Calu3 (cell line): Measurements from ENCODE around the gene CLEC4A. TPM values are rescaled to one million over a fixed set of nuclear protein-coding genes. Genes with fewer than 3 reads are reported as not detected.
"Not testable (repeated sequence)": the region's sequence is repeated elsewhere in the genome, so short reads cannot be mapped to it uniquely, and the experiment has no call there.

ENCODE experiments used
- BruUV-seq: library from RNA; stranded (reverse); fragments of 400-500 nt; replicated peaks from 2 replicates; lab custom pipeline; 2021; lab: Mats Ljungman, UMichigan
- CTCF ChIA-PET: fragments of 300-600 bp; sonication (Branson Sonifier 250); formaldehyde crosslinking; loops from one replicate; lab custom pipeline; 2022; ENCODE audit warnings: antibody characterized with exemption; lab: Charles Lee
- DNase-seq: peaks from one replicate; pipeline ENCODE4 v3.0.0; 2022
- H3K27ac Mint-ChIP-seq: one replicate; pipeline ENCODE4 v1.8.0; 2022; ENCODE audit warnings: mixed read lengths; ENCODE audit not compliant: unreplicated experiment
- H3K27me3 Mint-ChIP-seq: one replicate; pipeline ENCODE4 v1.8.0; 2022; ENCODE audit warnings: mixed read lengths; ENCODE audit not compliant: unreplicated experiment
- H3K36me3 Mint-ChIP-seq: one replicate; pipeline ENCODE4 v1.8.0; 2022; ENCODE audit warnings: mild to moderate bottlenecking, moderate library complexity, mixed read lengths; ENCODE audit not compliant: insufficient read depth, unreplicated experiment
- H3K4me1 Mint-ChIP-seq: one replicate; pipeline ENCODE4 v1.8.0; 2022; ENCODE audit warnings: mild to moderate bottlenecking, low read depth, mixed read lengths; ENCODE audit not compliant: unreplicated experiment
- H3K4me3 Mint-ChIP-seq: one replicate; pipeline ENCODE4 v1.8.0; 2022; ENCODE audit warnings: mild to moderate bottlenecking, low read depth, moderate library complexity, mixed read lengths; ENCODE audit not compliant: unreplicated experiment
- H3K9me3 Mint-ChIP-seq: one replicate; pipeline ENCODE4 v1.8.0; 2022; ENCODE audit warnings: low read depth, mixed read lengths; ENCODE audit not compliant: unreplicated experiment
- CTCF ChIP-seq: fragments of 200-600 bp; IDR thresholded peaks from one replicate; pipeline ENCODE4 v1.8.0; 2022; ENCODE audit warnings: antibody characterized with exemption; ENCODE audit not compliant: unreplicated experiment
- intact Hi-C: fragments of 100-400 bp; cut with micrococcal nuclease; formaldehyde crosslinking; loops from one replicate; pipeline ENCODE4 v1.10.0; 2022; ENCODE audit not compliant: unreplicated experiment
- total RNA-seq: library from RNA; stranded (reverse); gene quantifications from 2 replicates; pipeline ENCODE4 v1.2.3, GENCODE V29; 2022

CLEC4A gene
- total RNA-seq, 1 experiment from 2014 or later: not detected

GRCh38 chr12:8082808-8083100 lies 40.7 kb upstream of the CLEC4A start:
- TF ChIP-seq CTCF: no peak
- peaks cover 28% of the 10 kb centered on the region for H3K4me1 Mint-ChIP-seq
- H3K9me3 Mint-ChIP-seq: no peaks in the 10 kb centered on the region
- H3K27me3 Mint-ChIP-seq: no peaks in the 10 kb centered on the region
- CTCF ChIA-PET: no interaction called here
- peak overlapping the region; percentile 95 for H3K27ac Mint-ChIP-seq
- peak overlapping the region; percentile 91 for H3K4me3 Mint-ChIP-seq
- peaks cover 22% of the 10 kb centered on the region for H3K36me3 Mint-ChIP-seq
- intact Hi-C loops: no loop called here
- BruUV-seq: no TSS peak
- no peak for DNase-seq

- DNase-seq, H3K27me3 Mint-ChIP-seq, intact Hi-C loops, H3K9me3 Mint-ChIP-seq, CTCF ChIA-PET, BruUV-seq: not testable (repeated sequence)
- H3K4me1 Mint-ChIP-seq: peaks cover 21% of the 10 kb centered on the region
- H3K27ac Mint-ChIP-seq: peak overlapping the region; percentile 22
- peaks cover 22% of the 10 kb centered on the region for H3K36me3 Mint-ChIP-seq
- H3K4me3 Mint-ChIP-seq: peak overlapping the region; percentile 20
These were observed 39.1 kb upstream of the CLEC4A start for GRCh38 chr12:8084351-8084750.

DNA sequence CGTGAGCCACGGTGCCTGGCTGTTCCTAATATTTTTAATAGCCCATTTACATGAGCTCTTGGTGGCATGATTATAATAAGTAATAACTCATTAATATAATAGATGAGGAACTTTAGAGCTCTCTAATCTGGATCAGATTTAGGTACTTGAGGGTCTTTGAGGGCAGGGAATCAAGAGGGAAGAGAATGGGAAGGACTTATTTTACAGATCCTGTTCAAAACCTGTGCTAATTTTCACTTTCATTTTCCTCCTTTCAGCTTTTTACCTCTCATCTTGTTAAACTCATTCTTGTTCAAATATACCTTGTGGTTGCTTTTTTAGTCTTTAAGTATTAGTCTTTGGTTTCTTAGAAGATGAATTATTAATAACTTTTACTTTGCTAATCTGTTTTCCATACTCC lies 35.8 kb upstream of the CLEC4A start:
- TF ChIP-seq CTCF: no peak
- Mint-ChIP-seq H3K4me3 (no peak overlapping the region), H3K36me3 (peaks cover 11% of the 10 kb centered on the region), H3K9me3 (no peaks in the 10 kb centered on the region), H3K4me1 (peaks cover 11% of the 10 kb centered on the region), H3K27me3 (no peaks in the 10 kb centered on the region), H3K27ac (no peak overlapping the region)
- DNase-seq: no peak
- CTCF ChIA-PET: no interaction called here
- intact Hi-C loops: no loop called here
- BruUV-seq: no TSS peak

- TF ChIP-seq CTCF: no peak
- DNase-seq: no peak
- no peak overlapping the region for H3K4me3 Mint-ChIP-seq
- no peaks in the 10 kb centered on the region for H3K27me3 Mint-ChIP-seq
- H3K4me1 Mint-ChIP-seq: peaks cover 11% of the 10 kb centered on the region
- intact Hi-C loops: no loop called here
- BruUV-seq: no TSS peak
- H3K27ac Mint-ChIP-seq: no peak overlapping the region
- no peaks in the 10 kb centered on the region for H3K9me3 Mint-ChIP-seq
- CTCF ChIA-PET: interaction anchor here (0.6 kb wide), 1 partner anchor 1187 kb away, joined by 4 read pairs; no protein-coding TSS in a partner anchor
- H3K36me3 Mint-ChIP-seq: peaks cover 14% of the 10 kb centered on the region
These were observed 34.8 kb upstream of the CLEC4A start for GRCh38 chr12:8088574-8088973.

DNA sequence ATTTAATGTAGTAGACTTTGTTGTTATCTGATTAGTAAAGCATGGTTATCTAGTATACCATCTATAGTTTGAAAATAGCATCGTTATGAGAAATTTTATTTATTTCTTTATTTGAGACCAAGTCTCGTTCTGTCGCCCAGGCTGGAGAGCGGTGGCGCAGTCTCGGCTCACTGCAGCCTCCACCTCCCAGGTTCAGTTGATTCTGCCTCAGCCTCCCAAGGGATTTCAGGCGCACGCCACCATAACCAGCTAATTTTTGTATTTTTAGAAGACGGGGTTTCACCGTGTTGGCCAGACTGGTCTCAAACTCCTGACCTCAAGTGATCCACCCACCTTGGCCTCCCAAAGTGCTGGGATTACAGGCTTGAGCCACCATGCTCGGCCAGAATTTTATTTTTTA lies 34.1 kb upstream of the CLEC4A start:
- H3K36me3 Mint-ChIP-seq: peaks cover 14% of the 10 kb centered on the region
- not testable (repeated sequence) for H3K27ac Mint-ChIP-seq

More for the DNA sequence above, 34.1 kb upstream of the CLEC4A start:
- H3K4me3 Mint-ChIP-seq, BruUV-seq, H3K4me1 Mint-ChIP-seq, CTCF ChIA-PET, H3K9me3 Mint-ChIP-seq, H3K27me3 Mint-ChIP-seq, intact Hi-C loops, DNase-seq: not testable (repeated sequence)
